GM12878 (cell line): ENCODE results near the gene PTPRM. TPM values are rescaled to one million over a fixed set of nuclear protein-coding genes. Genes with fewer than 3 reads are reported as not detected.

Experiments
- ATAC-seq: fragments of 200-7000 bp; cut with Tn5 transposase; 3 replicates; pipeline ENCODE4 v1.9.1; 2020; ENCODE audit warnings: mild to moderate bottlenecking, moderate library complexity
- BruUV-seq: library from RNA; stranded (reverse); fragments of 400-500 nt; replicated peaks from 2 replicates; lab custom pipeline; 2021; lab: Mats Ljungman, UMichigan
- CTCF ChIA-PET: fragments of 300-600 bp; sonication (Branson Sonifier 250); formaldehyde crosslinking; extraction: SDS; loops from one replicate; lab custom pipeline; 2021; ENCODE audit warnings: inconsistent platforms; lab: Yijun Ruan, JAX
- POLR2A ChIA-PET: fragments of 350-600 bp; formaldehyde crosslinking; extraction: SDS; loops from one replicate; lab custom pipeline; 2021; ENCODE audit warnings: inconsistent platforms; lab: Charles Lee
- RAD21 ChIA-PET: fragments of 300-600 bp; sonication (Branson Sonifier 250); formaldehyde crosslinking; loops from one replicate; lab custom pipeline; 2023; ENCODE audit warnings: antibody characterized with exemption; ENCODE audit not compliant: unreplicated experiment; lab: Charles Lee
- SMC1A ChIA-PET: fragments of 300-600 bp; sonication (Branson Sonifier 250); formaldehyde crosslinking; loops from one replicate; lab custom pipeline; 2023; ENCODE audit not compliant: unreplicated experiment, uncharacterized antibody; lab: Charles Lee
- DNase-seq: peaks from one replicate; pipeline ENCODE4 v3.0.0-alpha.2; 2011; ENCODE audit warnings: low read depth, low spot score
- FAIRE-seq: peaks from 3 replicates; lab custom pipeline; 2011; peaks lifted over from hg19 to GRCh38; lab: Jason Lieb, UNC
- H2AFZ ChIP-seq: 2 replicates; pipeline ENCODE4 v1.6.0; 2011; ENCODE audit warnings: low read depth, low read length, control low read depth; ENCODE audit not compliant: control insufficient read depth
- H3K27ac ChIP-seq: 2 replicates; pipeline ENCODE4 v1.5.1; 2011; ENCODE audit warnings: control low read depth; ENCODE audit not compliant: control insufficient read depth, insufficient read depth
- H3K27me3 ChIP-seq, 2 experiments: replicated peaks in 1 of 2; 2 replicates each; pipeline versions ENCODE4 v1.6.0 to v1.6.1; 2011; ENCODE audit warnings: low read length in 1 of 2; ENCODE audit not compliant: control insufficient read depth in 2 of 2, insufficient read depth in 2 of 2
- H3K36me3 ChIP-seq, 2 experiments: 2 replicates each; pipeline ENCODE4 v1.5.1; 2011; ENCODE audit warnings: low read length in 1 of 2; ENCODE audit not compliant: control insufficient read depth in 2 of 2, insufficient read depth in 2 of 2
- H3K4me1 ChIP-seq: 2 replicates; pipeline ENCODE4 v1.6.1; 2011; ENCODE audit warnings: mild to moderate bottlenecking, low read length, moderate library complexity, mixed read lengths; ENCODE audit not compliant: control insufficient read depth, insufficient read depth
- H3K4me2 ChIP-seq: 2 replicates; pipeline ENCODE4 v1.6.0; 2011; ENCODE audit warnings: control low read depth; ENCODE audit not compliant: control insufficient read depth, insufficient read depth
- H3K4me3 ChIP-seq: fragments of 200-600 bp; sonication (generic); 2 replicates; pipeline ENCODE4 v1.5.1; 2016
- H3K79me2 ChIP-seq: 2 replicates; pipeline ENCODE4 v1.6.0; 2011; ENCODE audit warnings: low read length; ENCODE audit not compliant: control insufficient read depth, insufficient read depth
- H3K9ac ChIP-seq: 2 replicates; pipeline ENCODE4 v1.8.0; 2011; ENCODE audit warnings: low read length, control low read depth, mixed read lengths; ENCODE audit not compliant: control insufficient read depth, insufficient read depth
- H3K9me3 ChIP-seq: replicated peaks from 3 replicates; pipeline ENCODE4 v1.5.1; 2011; ENCODE audit warnings: mild to moderate bottlenecking, low read length; ENCODE audit not compliant: control insufficient read depth, insufficient read depth
- H4K20me1 ChIP-seq: 2 replicates; pipeline ENCODE4 v1.6.0; 2011; ENCODE audit not compliant: control insufficient read depth, insufficient read depth
- BCL11A ChIP-seq: IDR thresholded peaks from 2 replicates; pipeline ENCODE4 v1.6.1; 2011; ENCODE audit warnings: low read depth, low read length
- BMI1 ChIP-seq: fragments of 450-650 bp; IDR thresholded peaks from 2 replicates; pipeline ENCODE4 v1.6.1; 2016; ENCODE audit warnings: mild to moderate bottlenecking, moderate library complexity, borderline replicate concordance
- CBFB ChIP-seq: IDR thresholded peaks from 2 replicates; pipeline ENCODE4 v1.6.1; 2016; ENCODE audit warnings: antibody characterized with exemption, low read depth
- EZH2 ChIP-seq: IDR thresholded peaks from 2 replicates; pipeline ENCODE4 v1.6.1; 2012; ENCODE audit warnings: low read depth, mild to moderate bottlenecking, control low read depth, inconsistent platforms, low read length, borderline replicate concordance; ENCODE audit not compliant: control insufficient read depth
- JUNB ChIP-seq: IDR thresholded peaks from 2 replicates; pipeline ENCODE4 v1.6.1; 2016; ENCODE audit warnings: antibody characterized with exemption, mild to moderate bottlenecking
- KAT2A ChIP-seq: conservative IDR thresholded peaks from 2 replicates; pipeline ENCODE4 v1.6.1; 2011; ENCODE audit warnings: low read depth, low read length; ENCODE audit not compliant: control insufficient read depth
- LARP7 ChIP-seq: fragments of 450-650 bp; IDR thresholded peaks from 2 replicates; pipeline ENCODE4 v1.6.1; 2017; ENCODE audit warnings: mild to moderate bottlenecking
- MEF2A ChIP-seq: IDR thresholded peaks from 2 replicates; pipeline ENCODE4 v1.6.1; 2011; ENCODE audit warnings: low read depth, mild to moderate bottlenecking, low read length, moderate library complexity; ENCODE audit not compliant: insufficient read depth
- MTA2 ChIP-seq: fragments of 450-650 bp; IDR thresholded peaks from 2 replicates; pipeline ENCODE4 v1.6.1; 2016; ENCODE audit warnings: low read depth, mild to moderate bottlenecking, moderate library complexity
- NFIC ChIP-seq: IDR thresholded peaks from 2 replicates; pipeline ENCODE4 v1.6.1; 2012; ENCODE audit warnings: low read depth, mild to moderate bottlenecking, inconsistent platforms, low read length, moderate library complexity
- NR2C1 ChIP-seq: fragments of 450-650 bp; IDR thresholded peaks from 2 replicates; pipeline ENCODE4 v1.6.1; 2017; ENCODE audit warnings: antibody characterized with exemption, mild to moderate bottlenecking, moderate library complexity
- NR2F1 ChIP-seq: fragments of 450-650 bp; conservative IDR thresholded peaks from 2 replicates; pipeline ENCODE4 v1.6.1; 2017; ENCODE audit warnings: mild to moderate bottlenecking
- PML ChIP-seq: IDR thresholded peaks from 2 replicates; pipeline ENCODE4 v1.6.1; 2012; ENCODE audit warnings: low read length, inconsistent platforms
- POLR2AphosphoS2 ChIP-seq: IDR thresholded peaks from 2 replicates; pipeline ENCODE4 v1.6.1; 2011; ENCODE audit warnings: low read depth, mild to moderate bottlenecking, low read length, improper control_type of control experiment, moderate library complexity
- STAT3 ChIP-seq: IDR thresholded peaks from 2 replicates; pipeline ENCODE4 v1.6.1; 2011; ENCODE audit warnings: low read depth, low read length, improper control_type of control experiment
- TCF12 ChIP-seq: IDR thresholded peaks from 2 replicates; pipeline ENCODE4 v1.6.1; 2011; ENCODE audit warnings: low read depth, mild to moderate bottlenecking, low read length
- ZSCAN29 ChIP-seq: fragments of 450-650 bp; IDR thresholded peaks from 2 replicates; pipeline ENCODE4 v1.6.1; 2017; ENCODE audit warnings: mild to moderate bottlenecking, moderate library complexity
- WGBS: methylation state at CpG from one replicate; pipeline ENCODE4 v1.1.6; 2016; ENCODE audit warnings: low lambda C conversion rate; ENCODE audit not compliant: insufficient replicate concordance, insufficient coverage; ENCODE audit errors: missing lambda C conversion rate; 5-methylcytosine and 5-hydroxymethylcytosine counted together
- in situ Hi-C: fragments of 300-500 bp; cut with MboI; formaldehyde crosslinking; loops from 9 replicates; pipeline ENCODE4 v1.14.3; 2018; ENCODE audit warnings: mixed read lengths
- intact Hi-C: fragments of 100-400 bp; cut with micrococcal nuclease; formaldehyde crosslinking; loops from one replicate; pipeline ENCODE4 v1.14.2; 2022; ENCODE audit not compliant: unreplicated experiment
- polyA plus RNA-seq, 11 experiments: library from polyadenylated mRNA; depleted of rRNA in 4 of 11; unstranded in 6 of 11; stranded (reverse) in 5 of 11; fragments of >200 nt; fragmentation: Nextera tagmentation in 4 of 11; fragmentation: Illumina TruSeq in 1 of 11; extraction: Ambion mirVana in 4 of 11; extraction: Trizol in 1 of 11; gene quantifications; 1 replicate in 1 of 11; 2 replicates in 10 of 11; pipeline versions ENCODE4 v1.2.1 to v1.2.3, GENCODE V29; 2011 to 2016; ENCODE audit warnings: inconsistent platforms in 2 of 11, missing spikeins in 2 of 11, low read depth in 1 of 11
- total RNA-seq, 4 experiments: library from RNA; depleted of rRNA in 3 of 4; stranded (reverse); fragments of >200 nt in 3 of 4; fragmentation: Illumina TruSeq in 1 of 4; extraction: Trizol in 1 of 4; gene quantifications; 2 replicates each; pipeline versions ENCODE4 v1.2.1 to v1.2.3, GENCODE V29; 2013 to 2021
- TF ChIP-seq, protein P1 (sequence below): fragments of 450-650 bp; formaldehyde crosslinking; IDR thresholded peaks from 2 replicates; pipeline ENCODE4 v1.5.0; 2022; ENCODE audit warnings: mild to moderate bottlenecking, missing genetic modification characterization
- TF ChIP-seq, protein P2 (sequence below): IDR thresholded peaks from 2 replicates; pipeline ENCODE4 v1.6.1; 2012; ENCODE audit warnings: low read depth, low read length, improper control_type of control experiment
- TF ChIP-seq, protein P3 (sequence below): IDR thresholded peaks from 2 replicates; pipeline ENCODE4 v1.6.1; 2012; ENCODE audit warnings: low read depth, low read length, improper control_type of control experiment

Gene PTPRM
- total and polyA plus RNA-seq, 10 of the 15 experiments (the other 5 are each of a cell fraction or from before 2014, with no cell fraction given), result 0.07 to 22.6 (median 0.60) TPM

DNA sequence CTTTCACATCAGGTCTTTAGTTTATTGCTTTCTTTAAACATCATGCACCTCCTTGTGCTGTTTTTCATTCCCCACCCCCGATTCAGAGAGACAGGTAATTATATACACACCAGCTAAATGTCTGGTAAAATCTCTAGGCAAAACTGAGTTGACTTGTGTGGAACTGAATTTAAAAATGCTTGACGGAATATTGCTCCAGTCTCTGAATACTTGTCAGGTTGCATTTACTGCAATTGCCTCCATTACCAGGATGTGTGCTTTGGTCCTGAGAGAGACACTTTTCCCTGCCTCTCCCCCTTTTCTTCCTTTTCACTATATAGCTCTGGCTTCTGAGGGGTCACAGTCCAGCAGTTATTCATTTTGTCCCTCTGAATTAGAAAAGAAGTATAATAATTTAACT lies 104.0 kb downstream of the PTPRM start:
- intact Hi-C loops, result no loop called here
- no peak for ATAC-seq
- no peak for TF ChIP-seq JUNB
- no peak for TF ChIP-seq KAT2A
- TF ChIP-seq MEF2A, result no peak
- TF ChIP-seq STAT3, result no peak
- TF ChIP-seq, protein P1, sequence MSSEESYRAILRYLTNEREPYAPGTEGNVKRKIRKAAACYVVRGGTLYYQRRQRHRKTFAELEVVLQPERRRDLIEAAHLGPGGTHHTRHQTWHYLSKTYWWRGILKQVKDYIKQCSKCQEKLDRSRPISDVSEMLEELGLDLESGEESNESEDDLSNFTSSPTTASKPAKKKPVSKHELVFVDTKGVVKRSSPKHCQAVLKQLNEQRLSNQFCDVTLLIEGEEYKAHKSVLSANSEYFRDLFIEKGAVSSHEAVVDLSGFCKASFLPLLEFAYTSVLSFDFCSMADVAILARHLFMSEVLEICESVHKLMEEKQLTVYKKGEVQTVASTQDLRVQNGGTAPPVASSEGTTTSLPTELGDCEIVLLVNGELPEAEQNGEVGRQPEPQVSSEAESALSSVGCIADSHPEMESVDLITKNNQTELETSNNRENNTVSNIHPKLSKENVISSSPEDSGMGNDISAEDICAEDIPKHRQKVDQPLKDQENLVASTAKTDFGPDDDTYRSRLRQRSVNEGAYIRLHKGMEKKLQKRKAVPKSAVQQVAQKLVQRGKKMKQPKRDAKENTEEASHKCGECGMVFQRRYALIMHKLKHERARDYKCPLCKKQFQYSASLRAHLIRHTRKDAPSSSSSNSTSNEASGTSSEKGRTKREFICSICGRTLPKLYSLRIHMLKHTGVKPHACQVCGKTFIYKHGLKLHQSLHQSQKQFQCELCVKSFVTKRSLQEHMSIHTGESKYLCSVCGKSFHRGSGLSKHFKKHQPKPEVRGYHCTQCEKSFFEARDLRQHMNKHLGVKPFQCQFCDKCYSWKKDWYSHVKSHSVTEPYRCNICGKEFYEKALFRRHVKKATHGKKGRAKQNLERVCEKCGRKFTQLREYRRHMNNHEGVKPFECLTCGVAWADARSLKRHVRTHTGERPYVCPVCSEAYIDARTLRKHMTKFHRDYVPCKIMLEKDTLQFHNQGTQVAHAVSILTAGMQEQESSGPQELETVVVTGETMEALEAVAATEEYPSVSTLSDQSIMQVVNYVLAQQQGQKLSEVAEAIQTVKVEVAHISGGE (CRISPR knock-in tag), result no peak
- TF ChIP-seq CBFB, result no peak
- no peak for TF ChIP-seq TCF12
- no peak for TF ChIP-seq MTA2
- no peak for TF ChIP-seq BMI1
- TF ChIP-seq NR2F1, result no peak
- TF ChIP-seq NR2C1, result no peak
- TF ChIP-seq ZSCAN29, result no peak
- TF ChIP-seq PML, result no peak
- TF ChIP-seq BCL11A, result no peak
- TF ChIP-seq, protein P2, sequence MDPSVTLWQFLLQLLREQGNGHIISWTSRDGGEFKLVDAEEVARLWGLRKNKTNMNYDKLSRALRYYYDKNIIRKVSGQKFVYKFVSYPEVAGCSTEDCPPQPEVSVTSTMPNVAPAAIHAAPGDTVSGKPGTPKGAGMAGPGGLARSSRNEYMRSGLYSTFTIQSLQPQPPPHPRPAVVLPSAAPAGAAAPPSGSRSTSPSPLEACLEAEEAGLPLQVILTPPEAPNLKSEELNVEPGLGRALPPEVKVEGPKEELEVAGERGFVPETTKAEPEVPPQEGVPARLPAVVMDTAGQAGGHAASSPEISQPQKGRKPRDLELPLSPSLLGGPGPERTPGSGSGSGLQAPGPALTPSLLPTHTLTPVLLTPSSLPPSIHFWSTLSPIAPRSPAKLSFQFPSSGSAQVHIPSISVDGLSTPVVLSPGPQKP, result no peak
- TF ChIP-seq, protein P3, sequence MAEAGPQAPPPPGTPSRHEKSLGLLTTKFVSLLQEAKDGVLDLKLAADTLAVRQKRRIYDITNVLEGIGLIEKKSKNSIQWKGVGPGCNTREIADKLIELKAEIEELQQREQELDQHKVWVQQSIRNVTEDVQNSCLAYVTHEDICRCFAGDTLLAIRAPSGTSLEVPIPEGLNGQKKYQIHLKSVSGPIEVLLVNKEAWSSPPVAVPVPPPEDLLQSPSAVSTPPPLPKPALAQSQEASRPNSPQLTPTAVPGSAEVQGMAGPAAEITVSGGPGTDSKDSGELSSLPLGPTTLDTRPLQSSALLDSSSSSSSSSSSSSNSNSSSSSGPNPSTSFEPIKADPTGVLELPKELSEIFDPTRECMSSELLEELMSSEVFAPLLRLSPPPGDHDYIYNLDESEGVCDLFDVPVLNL, result no peak
- TF ChIP-seq LARP7, result no peak
- TF ChIP-seq POLR2AphosphoS2, result no peak
- no peak for TF ChIP-seq EZH2
- no peak for TF ChIP-seq NFIC
- no peak for FAIRE-seq
- Histone ChIP-seq H3K9me3 (no peaks in the 10 kb centered on the region), H3K27ac (no peak overlapping the region), H3K4me1 (no peaks in the 10 kb centered on the region), H3K27me3 (no peaks in the 10 kb centered on the region), H2AFZ (no peak overlapping the region), H3K9ac (no peak overlapping the region), H3K4me2 (no peak overlapping the region), H4K20me1 (no peaks in the 10 kb centered on the region), H3K4me3 (no peak overlapping the region), H3K36me3 (no peaks in the 10 kb centered on the region), H3K79me2 (no peaks in the 10 kb centered on the region)
- POLR2A ChIA-PET, result no interaction called here
- no TSS peak for BruUV-seq
- CTCF ChIA-PET, result no interaction called here
- no peak for DNase-seq
- 25% methylated on average over 2 of the region's 2 CpGs for WGBS
- RAD21 ChIA-PET, result no interaction called here
- in situ Hi-C loops, result no loop called here
- SMC1A ChIA-PET, result no interaction called here
